ENCODE results near the gene NIT2. TPM values are rescaled to one million over a fixed set of nuclear protein-coding genes. Genes with fewer than 3 reads are reported as not detected.

The NIT2 gene
- total and polyA plus RNA-seq, 8 donors: 14.2 to 38.6 (median 17.5) TPM

DNA sequence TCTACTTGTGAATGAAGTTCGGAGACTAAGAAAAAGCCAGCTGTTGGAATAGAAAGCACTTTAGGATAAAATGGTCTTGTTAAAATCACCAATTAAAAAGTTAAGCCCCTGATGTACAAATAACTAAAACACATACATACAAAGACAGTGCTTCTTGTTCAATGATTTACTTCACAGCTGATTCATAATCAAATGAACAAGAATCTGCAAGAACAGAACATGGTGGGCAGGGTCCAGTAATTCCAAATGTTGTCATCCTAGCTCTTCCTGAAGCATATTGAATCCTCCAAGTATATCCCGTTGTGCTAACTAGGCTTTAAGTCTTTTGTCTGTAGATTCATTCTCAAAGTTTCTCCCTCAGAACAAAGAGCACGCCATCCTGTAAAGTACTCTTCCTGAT lies 24.5 kb downstream of the NIT2 start:
- FAIRE-seq (no peak), ATAC-seq (no peak), DNase-seq (no peak)
- Histone ChIP-seq H3K9me3 (no peaks in the 10 kb centered on the region), H3K4me3 (no peak overlapping the region), H3K27me3 (no peaks in the 10 kb centered on the region), H3K36me3 (peaks cover 0 to 14% (median 0%) of the 10 kb centered on the region in 3 donors), H3K4me1 (no peaks in the 10 kb centered on the region), H3K27ac (no peak overlapping the region)
- TF ChIP-seq, protein P1, sequence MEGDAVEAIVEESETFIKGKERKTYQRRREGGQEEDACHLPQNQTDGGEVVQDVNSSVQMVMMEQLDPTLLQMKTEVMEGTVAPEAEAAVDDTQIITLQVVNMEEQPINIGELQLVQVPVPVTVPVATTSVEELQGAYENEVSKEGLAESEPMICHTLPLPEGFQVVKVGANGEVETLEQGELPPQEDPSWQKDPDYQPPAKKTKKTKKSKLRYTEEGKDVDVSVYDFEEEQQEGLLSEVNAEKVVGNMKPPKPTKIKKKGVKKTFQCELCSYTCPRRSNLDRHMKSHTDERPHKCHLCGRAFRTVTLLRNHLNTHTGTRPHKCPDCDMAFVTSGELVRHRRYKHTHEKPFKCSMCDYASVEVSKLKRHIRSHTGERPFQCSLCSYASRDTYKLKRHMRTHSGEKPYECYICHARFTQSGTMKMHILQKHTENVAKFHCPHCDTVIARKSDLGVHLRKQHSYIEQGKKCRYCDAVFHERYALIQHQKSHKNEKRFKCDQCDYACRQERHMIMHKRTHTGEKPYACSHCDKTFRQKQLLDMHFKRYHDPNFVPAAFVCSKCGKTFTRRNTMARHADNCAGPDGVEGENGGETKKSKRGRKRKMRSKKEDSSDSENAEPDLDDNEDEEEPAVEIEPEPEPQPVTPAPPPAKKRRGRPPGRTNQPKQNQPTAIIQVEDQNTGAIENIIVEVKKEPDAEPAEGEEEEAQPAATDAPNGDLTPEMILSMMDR (IDR thresholded peaks at IDR 0.05): no peak
- 92% methylated on average over 3 of the region's 3 CpGs for WGBS, 2 donors
- intact Hi-C loops (cut with DNase I): no loop called here

DNA sequence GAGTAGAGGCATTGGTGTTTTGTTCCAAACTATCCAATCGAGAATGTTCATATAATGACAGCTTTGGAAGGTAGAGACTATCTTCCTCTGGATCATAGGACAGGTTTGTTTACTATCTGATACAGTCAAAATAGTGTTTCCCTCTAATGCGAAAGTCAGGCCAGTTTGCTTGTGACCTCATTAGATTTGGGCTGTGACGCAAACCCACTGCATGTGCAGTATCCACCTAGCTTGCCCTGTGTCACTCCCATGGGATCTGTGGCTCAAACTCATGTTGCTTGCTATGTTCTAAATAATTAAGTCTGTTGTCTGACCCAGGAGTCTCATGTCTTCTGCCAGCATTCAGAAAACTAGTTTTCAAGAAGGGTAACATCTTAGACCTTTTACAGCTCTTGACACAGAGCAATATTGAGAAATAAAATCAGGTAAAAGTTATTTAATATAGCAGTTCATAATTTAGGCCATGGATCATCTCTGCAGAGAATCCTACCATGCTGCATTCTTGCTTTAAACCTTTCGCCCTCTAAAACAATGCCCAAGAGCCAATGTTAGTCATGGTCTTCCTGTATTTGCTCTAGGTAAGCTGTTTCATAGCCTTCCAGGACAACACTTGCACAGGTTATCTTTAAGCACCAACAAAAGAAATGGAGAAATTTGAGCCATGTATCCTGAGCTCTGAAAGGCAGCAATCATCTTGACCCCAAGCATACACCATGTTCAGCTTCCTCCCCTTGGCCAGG lies 26.4 kb downstream of the NIT2 start:
- WGBS, 2 donors: 93 to 94% methylated on average over 4 of the region's 4 CpGs
- DNase-seq (no peak), ATAC-seq (no peak), FAIRE-seq (no peak)
- H3K4me1 ChIP-seq: no peaks in the 10 kb centered on the region
- H3K27me3 ChIP-seq: no peaks in the 10 kb centered on the region
- TF ChIP-seq, protein P1 (IDR thresholded peaks at IDR 0.05): no peak
- no peak overlapping the region for H3K27ac ChIP-seq
- no peaks in the 10 kb centered on the region for H3K9me3 ChIP-seq
- intact Hi-C loops (cut with DNase I): no loop called here
- peaks cover 0 to 9% (median 5%) of the 10 kb centered on the region in 3 donors for H3K36me3 ChIP-seq
- H3K4me3 ChIP-seq: no peak overlapping the region

DNA sequence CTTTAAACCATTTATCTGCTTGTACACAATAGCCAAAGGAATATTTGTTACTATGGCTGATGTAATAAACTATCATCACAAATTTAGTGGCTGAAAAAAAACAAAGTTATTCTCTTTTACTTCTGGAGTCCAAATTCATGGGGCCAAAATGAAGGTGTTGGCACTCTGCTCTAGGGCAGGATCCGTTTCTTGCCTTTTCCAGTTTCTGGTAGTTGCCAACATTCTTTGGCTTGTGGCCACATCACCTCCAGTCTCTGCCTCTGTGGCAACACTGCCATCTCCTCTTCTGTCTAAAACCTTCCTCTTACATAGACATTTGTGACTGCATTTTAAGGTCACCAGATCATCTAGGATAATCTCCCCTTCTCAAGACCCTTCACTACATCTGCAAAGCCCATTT lies 27.3 kb downstream of the NIT2 start:
- DNase-seq (no peak), ATAC-seq (no peak), FAIRE-seq (no peak)
- TF ChIP-seq, protein P1 (IDR thresholded peaks at IDR 0.05): no peak
- H3K27me3 ChIP-seq: no peaks in the 10 kb centered on the region
- H3K27ac ChIP-seq: no peak overlapping the region
- H3K4me1 ChIP-seq: no peaks in the 10 kb centered on the region
- intact Hi-C loops (cut with DNase I): no loop called here
- no peaks in the 10 kb centered on the region for H3K9me3 ChIP-seq
- peaks cover 0 to 11% (median 5%) of the 10 kb centered on the region in 3 donors for H3K36me3 ChIP-seq
- 71 to 77% methylated on average over 1 of the region's 1 CpG for WGBS, 2 donors
- no peak overlapping the region for H3K4me3 ChIP-seq

DNA sequence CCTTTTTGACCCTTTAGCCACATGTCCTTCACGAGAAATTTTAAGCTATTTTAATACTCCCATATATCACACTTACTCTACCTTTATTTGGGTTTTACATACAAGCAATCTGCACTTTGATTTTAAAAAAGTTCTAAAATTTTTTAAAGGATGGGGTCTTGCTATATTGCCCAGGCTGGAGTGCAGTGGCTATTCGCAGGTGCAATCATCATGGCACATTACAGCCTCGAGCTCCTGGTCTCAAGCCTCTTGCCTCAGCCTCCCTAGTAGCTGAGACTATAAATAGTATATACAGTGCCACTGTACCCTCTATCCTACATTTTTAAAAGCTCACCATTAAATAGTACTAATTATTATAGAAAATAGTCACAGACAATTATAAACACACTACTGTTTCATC lies 29.9 kb downstream of the NIT2 start:
- ATAC-seq (no peak), FAIRE-seq (no peak), DNase-seq (no peak)
- WGBS, 2 donors: 94 to 96% methylated on average over 3 of the region's 3 CpGs
- Histone ChIP-seq H3K9me3 (no peaks in the 10 kb centered on the region), H3K36me3 (peaks cover 0 to 19% (median 5%) of the 10 kb centered on the region in 3 donors), H3K27ac (no peak overlapping the region), H3K4me1 (no peaks in the 10 kb centered on the region), H3K27me3 (no peaks in the 10 kb centered on the region), H3K4me3 (no peak overlapping the region)
- intact Hi-C loops (cut with DNase I): no loop called here
- TF ChIP-seq, protein P1 (IDR thresholded peaks at IDR 0.05): no peak

DNA sequence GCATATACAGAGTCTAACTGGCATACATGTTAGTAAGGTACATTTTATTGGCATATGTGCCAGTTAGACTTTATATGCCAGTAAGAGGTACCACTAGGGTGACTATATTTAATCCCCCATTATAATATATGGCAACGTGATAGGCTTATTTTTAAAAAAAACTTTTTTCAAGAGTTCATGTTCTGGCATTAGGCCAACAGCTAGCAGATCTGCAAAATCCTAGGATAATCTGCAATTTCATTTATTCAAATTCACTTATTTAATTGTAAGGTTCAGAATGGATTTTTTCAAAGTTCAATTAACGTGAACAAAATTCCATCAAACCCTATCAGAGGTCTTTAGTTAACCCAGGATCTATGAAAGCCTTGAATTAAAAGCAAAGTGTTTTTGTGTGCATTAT lies 31.9 kb downstream of the NIT2 start:
- TF ChIP-seq, protein P1 (IDR thresholded peaks at IDR 0.05): no peak
- DNase-seq (no peak), FAIRE-seq (no peak), ATAC-seq (no peak)
- intact Hi-C loops (cut with DNase I): no loop called here
- Histone ChIP-seq H3K9me3 (no peaks in the 10 kb centered on the region), H3K27ac (no peak overlapping the region), H3K36me3 (peaks cover 0 to 21% (median 5%) of the 10 kb centered on the region in 3 donors), H3K4me1 (no peaks in the 10 kb centered on the region), H3K27me3 (no peaks in the 10 kb centered on the region), H3K4me3 (no peak overlapping the region)
- 75 to 86% methylated on average over 2 of the region's 2 CpGs for WGBS, 2 donors

Measured in pancreas (tissue), 10 donors.